ENCODE measurements around the gene ARHGDIA.

ARHGDIA gene

DNA sequence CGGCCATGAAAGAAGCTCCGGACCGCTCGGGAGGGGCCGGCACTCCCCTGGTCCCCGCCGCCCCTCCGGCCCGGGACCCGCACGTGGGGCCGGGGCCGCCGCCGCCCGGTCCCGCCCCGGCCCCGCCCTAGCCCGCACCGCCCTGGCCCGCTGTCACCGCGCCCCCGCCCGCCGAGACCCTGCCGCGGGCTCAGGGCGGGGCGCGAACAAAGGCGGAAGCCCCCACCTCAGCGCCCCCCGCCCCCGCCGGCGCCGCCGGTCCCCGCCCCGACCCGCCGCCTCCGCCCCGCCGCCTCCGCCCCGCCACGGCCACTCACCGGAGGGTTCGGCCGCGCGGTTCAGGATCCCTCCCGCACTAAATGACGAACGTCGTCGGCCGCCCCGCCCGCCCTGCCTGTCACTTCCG, at the start of gene ARHGDIA:
Gene ARHGDIA, minus strand, starts transcription at position 357 of the 406 bp plus-strand sequence. CDS start 1,407 bp downstream, outside the sequence.
- no peak for TF ChIP-seq ZFX (IDR thresholded peaks at IDR 0.05)
- TF ChIP-seq, protein P1, sequence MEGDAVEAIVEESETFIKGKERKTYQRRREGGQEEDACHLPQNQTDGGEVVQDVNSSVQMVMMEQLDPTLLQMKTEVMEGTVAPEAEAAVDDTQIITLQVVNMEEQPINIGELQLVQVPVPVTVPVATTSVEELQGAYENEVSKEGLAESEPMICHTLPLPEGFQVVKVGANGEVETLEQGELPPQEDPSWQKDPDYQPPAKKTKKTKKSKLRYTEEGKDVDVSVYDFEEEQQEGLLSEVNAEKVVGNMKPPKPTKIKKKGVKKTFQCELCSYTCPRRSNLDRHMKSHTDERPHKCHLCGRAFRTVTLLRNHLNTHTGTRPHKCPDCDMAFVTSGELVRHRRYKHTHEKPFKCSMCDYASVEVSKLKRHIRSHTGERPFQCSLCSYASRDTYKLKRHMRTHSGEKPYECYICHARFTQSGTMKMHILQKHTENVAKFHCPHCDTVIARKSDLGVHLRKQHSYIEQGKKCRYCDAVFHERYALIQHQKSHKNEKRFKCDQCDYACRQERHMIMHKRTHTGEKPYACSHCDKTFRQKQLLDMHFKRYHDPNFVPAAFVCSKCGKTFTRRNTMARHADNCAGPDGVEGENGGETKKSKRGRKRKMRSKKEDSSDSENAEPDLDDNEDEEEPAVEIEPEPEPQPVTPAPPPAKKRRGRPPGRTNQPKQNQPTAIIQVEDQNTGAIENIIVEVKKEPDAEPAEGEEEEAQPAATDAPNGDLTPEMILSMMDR (conservative IDR thresholded peaks at IDR 0.05), result no peak
- H3K27ac ChIP-seq, result peak within 1 kb of the TSS; percentile 100

DNA sequence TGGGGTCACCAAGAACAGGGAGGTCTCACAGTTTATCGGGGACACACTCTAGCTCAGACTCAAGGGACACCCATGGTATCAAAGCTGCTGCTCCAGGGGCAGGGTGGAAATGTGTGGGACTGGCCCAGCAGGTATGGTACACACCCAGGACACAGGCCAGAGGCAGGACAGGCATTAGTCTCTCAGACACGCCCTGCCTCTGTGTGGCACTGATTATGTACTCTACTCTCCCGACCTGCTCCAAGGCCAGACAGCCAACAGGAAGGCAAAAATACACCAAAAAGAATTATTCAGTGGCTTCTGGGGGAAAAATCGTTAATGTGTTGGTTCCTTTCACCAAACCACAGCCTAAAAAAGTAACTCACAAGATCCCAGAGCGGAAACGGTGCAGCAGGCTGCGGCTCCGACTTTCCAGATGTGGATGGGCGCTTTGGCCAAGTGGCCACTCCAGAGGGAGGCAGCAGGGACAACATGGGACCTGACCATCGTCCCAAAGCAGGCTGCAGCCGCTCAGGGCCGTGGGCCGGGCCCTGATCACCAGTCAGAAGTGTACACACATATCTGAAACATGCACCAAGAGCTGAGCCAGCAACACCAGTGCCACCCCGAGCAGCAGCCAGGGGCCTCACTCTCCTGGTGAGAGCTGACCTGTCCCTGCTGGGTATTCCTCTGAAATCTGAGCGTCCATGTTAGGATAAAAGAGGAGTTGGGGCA, 47.9 kb upstream of the ARHGDIA start:
- peak overlapping the region; percentile 82; the same call in 1 of the 2 replicates for H3K27ac ChIP-seq
- TF ChIP-seq ZFX (IDR thresholded peaks at IDR 0.05), result no peak
- TF ChIP-seq, protein P1 (conservative IDR thresholded peaks at IDR 0.05), result no peak

DNA sequence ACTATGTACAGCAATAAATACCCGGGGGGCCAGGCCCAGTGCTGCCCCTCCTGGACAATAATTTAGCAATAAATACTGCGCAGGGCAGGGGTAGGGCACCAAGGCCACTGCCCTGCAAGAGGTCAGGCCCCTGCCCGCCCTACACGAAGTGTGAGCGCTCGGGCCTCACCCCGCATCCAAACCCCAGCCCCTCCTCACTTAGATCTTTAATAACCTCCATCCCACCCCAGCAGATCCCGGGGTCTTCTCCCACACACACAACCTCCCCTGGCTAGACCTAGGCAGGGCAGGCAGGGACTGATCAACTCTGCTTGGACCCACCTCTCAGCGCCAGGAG, 47.2 kb upstream of the ARHGDIA start:
- peak overlapping the region; percentile 82 for H3K27ac ChIP-seq

DNA sequence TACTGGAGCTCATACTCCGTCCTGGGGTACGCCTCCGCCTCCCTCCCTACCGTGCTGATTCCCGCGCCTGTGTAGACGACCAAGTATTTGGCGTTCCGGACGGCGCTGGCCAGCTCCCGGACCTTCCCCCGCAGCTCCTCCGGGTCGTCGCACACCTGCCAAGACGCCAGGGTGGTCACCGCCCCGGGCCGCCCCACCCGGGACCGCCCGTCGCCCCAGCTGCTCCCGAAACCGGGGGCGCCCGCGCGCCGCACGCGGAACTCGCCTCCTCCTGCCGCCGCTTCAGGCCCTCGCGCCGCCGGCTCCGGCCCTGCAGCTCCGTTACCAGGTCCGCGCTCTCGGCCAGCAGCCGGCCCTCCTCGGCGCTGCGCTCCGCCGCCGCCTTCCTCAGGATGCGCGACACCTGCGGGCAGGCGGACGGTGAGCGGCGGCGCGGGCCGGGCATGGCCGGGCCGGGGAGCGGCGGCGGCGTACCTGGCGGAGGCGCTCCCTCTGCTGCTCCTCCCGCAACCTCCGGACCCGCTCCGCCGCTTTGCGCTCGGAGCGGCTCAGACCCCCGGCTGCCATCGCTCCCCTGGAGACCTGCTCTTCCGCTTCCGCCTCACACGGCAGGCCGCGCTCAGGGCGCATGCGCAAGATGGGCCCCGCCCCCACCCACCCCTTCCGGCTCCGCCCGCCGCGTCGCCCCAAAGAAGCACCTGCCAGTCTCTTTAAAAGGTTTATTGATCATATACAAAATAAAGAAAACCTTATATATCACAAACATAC, 46.6 kb upstream of the ARHGDIA start, which contains the start of gene SIRT7:
Gene SIRT7, minus strand, starts transcription at position 612 of the 768 bp plus-strand sequence. Its CDS starts 45 bp downstream, at position 567.
- H3K27ac ChIP-seq, result peak within 1 kb of the TSS; percentile 82
- TF ChIP-seq ZFX (IDR thresholded peaks at IDR 0.05), result peak; percentile 61; the same call in 1 of the 2 replicates
- TF ChIP-seq, protein P1 (conservative IDR thresholded peaks at IDR 0.05), result no peak; the same call in 1 of the 2 replicates

DNA sequence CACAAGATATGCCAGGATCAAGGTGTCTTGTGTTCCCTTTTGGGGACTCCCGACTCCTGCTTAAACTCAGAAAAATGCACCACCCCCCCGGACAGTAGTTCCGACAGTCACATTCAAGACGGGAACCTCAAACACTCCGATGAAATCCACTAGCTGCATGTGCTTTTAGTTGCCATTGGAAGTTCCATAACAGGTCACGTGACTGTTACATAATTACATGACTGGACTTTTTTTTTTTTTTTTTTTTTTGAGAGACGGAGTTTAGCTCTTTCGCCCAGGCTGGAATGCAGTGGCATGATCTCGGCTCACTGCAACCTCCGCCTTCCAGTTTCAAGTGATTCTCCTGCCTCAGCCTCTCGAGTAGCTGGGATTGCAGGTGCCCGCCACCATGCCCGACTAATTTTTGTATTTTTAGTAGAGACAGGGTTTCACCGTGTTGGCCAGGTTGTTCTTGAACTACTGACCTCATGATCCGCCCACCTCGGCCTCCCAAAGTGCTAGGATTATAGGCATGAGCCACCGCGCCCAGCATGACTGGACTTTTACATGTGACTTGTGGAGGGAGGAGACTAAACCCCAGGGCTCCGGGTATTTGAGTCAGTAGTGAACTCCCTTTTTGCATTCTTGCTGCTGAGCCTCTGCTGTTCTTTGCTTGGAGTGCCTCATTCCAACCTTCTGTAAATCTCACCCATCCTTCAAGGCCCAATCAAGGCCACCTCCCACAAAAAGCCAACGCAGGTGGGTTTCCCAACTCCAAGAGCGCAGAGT, 45.3 kb upstream of the ARHGDIA start:
- peak overlapping the region; percentile 82 for H3K27ac ChIP-seq
- TF ChIP-seq ZFX (IDR thresholded peaks at IDR 0.05), result no peak
- TF ChIP-seq, protein P1 (conservative IDR thresholded peaks at IDR 0.05), result no peak

DNA sequence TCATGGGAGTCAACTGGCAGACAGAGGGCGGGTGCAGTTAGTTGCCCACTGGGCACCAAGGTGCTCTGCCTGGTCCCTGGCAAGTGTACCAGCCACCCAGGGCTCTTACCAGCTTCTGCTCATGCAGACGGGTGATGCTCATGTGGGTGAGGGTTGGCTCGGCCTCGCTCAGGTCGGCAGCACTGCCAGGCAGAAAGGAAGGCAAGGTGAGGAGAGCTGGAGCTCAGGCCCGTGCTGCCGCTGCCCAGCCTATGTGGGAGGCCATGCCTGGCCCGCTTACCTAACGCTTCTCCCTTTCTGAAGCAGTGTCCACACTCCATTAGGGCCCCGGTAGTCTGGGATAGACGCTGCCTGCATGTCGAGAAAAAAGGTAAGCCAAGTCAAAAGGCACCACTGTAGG, 44.2 kb upstream of the ARHGDIA start:
- no peak for TF ChIP-seq ZFX (IDR thresholded peaks at IDR 0.05)
- TF ChIP-seq, protein P1 (conservative IDR thresholded peaks at IDR 0.05), result no peak
- H3K27ac ChIP-seq, result no peak overlapping the region; the same call in 1 of the 2 replicates

DNA sequence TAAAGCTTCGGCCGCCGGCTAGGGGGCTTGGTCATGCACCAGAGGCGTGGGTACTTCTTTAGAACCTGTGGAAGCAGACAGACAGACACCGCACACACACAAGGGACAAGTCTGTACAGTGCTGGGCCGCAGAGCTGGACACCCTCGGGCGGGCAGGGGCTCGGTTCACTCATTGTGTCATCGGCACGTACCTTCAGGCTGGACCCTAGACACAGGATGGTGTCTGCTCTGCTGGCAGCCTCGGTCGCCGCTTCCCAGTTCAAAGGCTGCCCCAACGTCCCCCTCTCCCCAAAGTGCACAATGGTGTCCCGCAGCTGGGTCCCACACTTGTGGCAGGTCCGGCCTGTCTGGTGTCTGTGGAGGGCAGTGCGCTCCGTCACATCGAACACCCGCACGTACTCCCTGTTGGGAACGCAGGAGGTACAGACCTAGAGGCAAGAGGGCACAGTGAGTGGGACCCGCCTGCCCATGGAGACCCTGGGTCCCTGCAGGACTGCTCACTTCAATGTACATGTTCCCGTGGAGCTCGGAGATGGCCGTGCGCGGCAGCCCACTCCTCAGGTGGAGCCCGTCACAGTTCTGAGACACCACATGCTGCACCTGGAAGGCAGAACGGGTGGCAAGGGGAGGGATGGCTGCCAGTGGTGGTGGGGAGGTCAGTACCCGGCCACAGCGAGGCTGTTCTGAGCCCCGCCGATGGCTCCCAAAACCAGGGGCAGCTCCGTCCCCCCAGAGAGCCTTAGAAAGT, 43.1 kb upstream of the ARHGDIA start:
- no peak for TF ChIP-seq ZFX (IDR thresholded peaks at IDR 0.05)
- TF ChIP-seq, protein P1 (conservative IDR thresholded peaks at IDR 0.05), result no peak
- no peak overlapping the region for H3K27ac ChIP-seq
